HepG2 (cell line): ENCODE measurements around the gene ANXA10. TPM values are rescaled to one million over a fixed set of nuclear protein-coding genes. Genes with fewer than 3 reads are reported as not detected.

Experiments used
- ATAC-seq: fragments of 200-7000 bp; cut with Tn5 transposase; 3 replicates; pipeline ENCODE4 v1.9.1; 2020; ENCODE audit warnings: mild to moderate bottlenecking, moderate library complexity
- BruUV-seq: library from RNA; stranded (reverse); fragments of 400-500 nt; replicated peaks from 2 replicates; lab custom pipeline; 2021; lab: Mats Ljungman, UMichigan
- CTCF ChIA-PET: fragments of 300-600 bp; formaldehyde crosslinking; extraction: SDS; loops from one replicate; lab custom pipeline; 2021; ENCODE audit warnings: low total read pairs, inconsistent platforms, low intra/inter-chr PET ratio; lab: Yijun Ruan, JAX
- POLR2A ChIA-PET: fragments of 350-600 bp; sonication (Branson Sonifier 250); formaldehyde crosslinking; loops from one replicate; lab custom pipeline; 2020; ENCODE audit warnings: antibody characterized with exemption, inconsistent platforms; lab: Yijun Ruan, JAX
- DNase-seq: peaks from one replicate; pipeline ENCODE4 v3.0.0-alpha.2; 2015; ENCODE audit warnings: low spot score
- FAIRE-seq: peaks from 3 replicates; lab custom pipeline; 2011; peaks lifted over from hg19 to GRCh38; lab: Jason Lieb, UNC
- H2AFZ ChIP-seq: one replicate; pipeline ENCODE4 v1.6.1; 2011; ENCODE audit warnings: low read length, inconsistent platforms
- H3K27ac ChIP-seq: fragments of 300-600 bp; 3 replicates; pipeline ENCODE4 v1.8.0; 2011; ENCODE audit warnings: mixed run types, mild to moderate bottlenecking, mixed read lengths, low read length, inconsistent platforms; ENCODE audit not compliant: insufficient read depth; ENCODE audit errors: extremely low read length
- H3K27me3 ChIP-seq, 2 experiments: fragments of 200-600 bp in 1 of 2; 2 replicates in 1 of 2; 3 replicates in 1 of 2; pipeline versions ENCODE4 v1.6.0 to v1.8.0; 2011; ENCODE audit warnings: low read length in 2 of 2, mild to moderate bottlenecking in 2 of 2, moderate library complexity in 2 of 2, inconsistent platforms in 1 of 2; ENCODE audit not compliant: insufficient read depth in 2 of 2, control insufficient read depth in 1 of 2
- H3K36me3 ChIP-seq, 2 experiments: fragments of 200-600 bp in 1 of 2; replicated peaks in 1 of 2; 2 replicates in 1 of 2; 3 replicates in 1 of 2; pipeline versions ENCODE4 v1.5.1 to v1.8.0; 2011; ENCODE audit warnings: low read length in 2 of 2, inconsistent platforms in 1 of 2; ENCODE audit not compliant: insufficient read depth in 2 of 2, control insufficient read depth in 1 of 2
- H3K4me1 ChIP-seq: 2 replicates; pipeline ENCODE4 v1.5.1; 2012; ENCODE audit warnings: low read length, inconsistent platforms; ENCODE audit not compliant: insufficient read depth
- H3K4me2 ChIP-seq: 2 replicates; pipeline ENCODE4 v1.6.0; 2011; ENCODE audit warnings: low read depth, low read length, inconsistent platforms
- H3K4me3 ChIP-seq, 3 experiments: fragments of 200-600 bp in 1 of 3; sonication (generic), shearing (Covaris generic) in 1 of 3; replicated peaks in 1 of 3; 2 replicates each; pipeline ENCODE4 v1.5.1; 2011 to 2016; ENCODE audit warnings: low read length in 3 of 3, inconsistent platforms in 2 of 3, low read depth in 2 of 3, mild to moderate bottlenecking in 2 of 3, control low read depth in 1 of 3, mixed read lengths in 1 of 3; ENCODE audit not compliant: insufficient read depth in 1 of 3
- H3K79me2 ChIP-seq: one replicate; pipeline ENCODE4 v1.6.1; 2011; ENCODE audit warnings: low read length, inconsistent platforms; ENCODE audit not compliant: insufficient read depth
- H3K9ac ChIP-seq: 2 replicates; pipeline ENCODE4 v1.6.0; 2011; ENCODE audit warnings: mild to moderate bottlenecking, low read depth, low read length, inconsistent platforms; ENCODE audit not compliant: insufficient read depth
- H3K9me3 ChIP-seq: 2 replicates; pipeline ENCODE4 v1.5.1; 2012; ENCODE audit warnings: mild to moderate bottlenecking, low read length
- H4K20me1 ChIP-seq: 2 replicates; pipeline ENCODE4 v1.6.0; 2011; ENCODE audit warnings: inconsistent platforms, mild to moderate bottlenecking, low read length, moderate library complexity; ENCODE audit not compliant: insufficient read depth
- ARNTL ChIP-seq: sonication (generic); formaldehyde crosslinking; IDR thresholded peaks from 2 replicates; pipeline ENCODE4 v1.4.0; 2020; ENCODE audit warnings: mild to moderate bottlenecking, missing genetic modification reagents
- HNRNPH1 ChIP-seq: fragments of 200-400 bp; formaldehyde crosslinking; optimal IDR thresholded peaks from 2 replicates; pipeline ENCODE3; 2017; ENCODE audit warnings: mild to moderate bottlenecking, low read depth, low read length
- HOXA5 ChIP-seq: sonication (generic); formaldehyde crosslinking; IDR thresholded peaks from 2 replicates; pipeline ENCODE4 v1.4.0; 2020; ENCODE audit warnings: missing genetic modification reagents
- HOXD1 ChIP-seq: sonication (generic); formaldehyde crosslinking; IDR thresholded peaks from 2 replicates; pipeline ENCODE4 v1.5.0; 2020; ENCODE audit warnings: missing genetic modification reagents
- MIER2 ChIP-seq: IDR thresholded peaks from 2 replicates; pipeline ENCODE4 v1.6.1; 2016; ENCODE audit warnings: missing biosample characterization, missing genetic modification reagents
- NPAS2 ChIP-seq: sonication (generic); formaldehyde crosslinking; IDR thresholded peaks from 2 replicates; pipeline ENCODE4 v1.8.0; 2022; ENCODE audit warnings: mild to moderate bottlenecking, missing genetic modification reagents, borderline replicate concordance
- NR1H2 ChIP-seq: sonication (generic); formaldehyde crosslinking; IDR thresholded peaks from 2 replicates; pipeline ENCODE4 v1.8.1; 2022; ENCODE audit warnings: low read depth, missing genetic modification reagents, borderline replicate concordance
- POLR2G ChIP-seq: fragments of 200-400 bp; formaldehyde crosslinking; IDR thresholded peaks from 2 replicates; pipeline ENCODE4 v1.6.1; 2018; ENCODE audit warnings: mild to moderate bottlenecking, low read depth, low read length, moderate library complexity
- SKI ChIP-seq: fragments of 450-650 bp; IDR thresholded peaks from one replicate; pipeline ENCODE4 v1.6.1; 2018; ENCODE audit warnings: mild to moderate bottlenecking; ENCODE audit not compliant: partially characterized antibody
- SMAD1 ChIP-seq: sonication (generic); formaldehyde crosslinking; IDR thresholded peaks from 2 replicates; pipeline ENCODE4 v1.4.0; 2020; ENCODE audit warnings: missing genetic modification reagents, low read depth, mild to moderate bottlenecking, borderline replicate concordance
- TBX2 ChIP-seq: sonication (generic); formaldehyde crosslinking; IDR thresholded peaks from 2 replicates; pipeline ENCODE4 v1.5.0; 2020; ENCODE audit warnings: missing genetic modification reagents, mild to moderate bottlenecking, borderline replicate concordance
- ZFAT ChIP-seq: sonication (generic); formaldehyde crosslinking; conservative IDR thresholded peaks from 2 replicates; pipeline ENCODE4 v1.8.1; 2023; ENCODE audit warnings: missing genetic modification reagents, inconsistent platforms
- ZNF543 ChIP-seq: sonication (generic); formaldehyde crosslinking; IDR thresholded peaks from 2 replicates; pipeline ENCODE4 v1.4.0; 2020; ENCODE audit warnings: mild to moderate bottlenecking, missing genetic modification reagents
- ZSCAN29 ChIP-seq: sonication (generic); formaldehyde crosslinking; conservative IDR thresholded peaks from 2 replicates; pipeline ENCODE4 v1.4.0; 2020; ENCODE audit warnings: mild to moderate bottlenecking, missing genetic modification reagents
- WGBS: methylation state at CpG from one replicate; pipeline ENCODE4 v1.1.6; 2017; ENCODE audit warnings: low lambda C conversion rate; 5-methylcytosine and 5-hydroxymethylcytosine counted together
- in situ Hi-C: cut with HindIII; loops from 2 replicates; pipeline ENCODE4 v1.10.0; 2017; ENCODE audit warnings: low pct_unique_long_range_greater_than_20kb; ENCODE audit not compliant: extremely low pct_ligation_motif_present
- intact Hi-C: fragments of 100-400 bp; cut with micrococcal nuclease; formaldehyde crosslinking; loops from one replicate; pipeline ENCODE4 v1.10.0; 2022; ENCODE audit not compliant: unreplicated experiment
- polyA plus RNA-seq, 8 experiments: library from polyadenylated mRNA; depleted of rRNA in 3 of 8; stranded (reverse) in 7 of 8; unstranded in 1 of 8; fragments of >200 nt; fragmentation: Illumina TruSeq in 4 of 8; extraction: Trizol in 4 of 8; gene quantifications; 2 replicates each; pipeline versions ENCODE4 v1.2.1 to v1.2.3, GENCODE V29; 2011 to 2016; ENCODE audit warnings: low read depth in 4 of 8, missing spikeins in 1 of 8, mixed read lengths in 1 of 8; ENCODE audit not compliant: insufficient read depth in 1 of 8
- total RNA-seq, 5 experiments: library from RNA; depleted of rRNA; stranded (reverse); fragments of >200 nt; fragmentation: Illumina TruSeq; extraction: Trizol; gene quantifications; 2 replicates each; pipeline ENCODE4 v1.2.3, GENCODE V29; 2016; ENCODE audit warnings: low read depth in 1 of 5
- TF ChIP-seq, protein P1 (sequence below): sonication (generic); formaldehyde crosslinking; IDR thresholded peaks from 2 replicates; pipeline ENCODE4 v1.4.0; 2020; ENCODE audit warnings: missing genetic modification reagents
- TF ChIP-seq, protein P2 (sequence below): sonication (generic); formaldehyde crosslinking; IDR thresholded peaks from 2 replicates; pipeline ENCODE4 v1.4.0; 2020; ENCODE audit warnings: low read depth, missing genetic modification reagents

The ANXA10 gene
- total and polyA plus RNA-seq, 2 of the 13 experiments (the other 11 are each of a cell fraction or from before 2014, with no cell fraction given), result 0.08 TPM; not detected in 1

DNA sequence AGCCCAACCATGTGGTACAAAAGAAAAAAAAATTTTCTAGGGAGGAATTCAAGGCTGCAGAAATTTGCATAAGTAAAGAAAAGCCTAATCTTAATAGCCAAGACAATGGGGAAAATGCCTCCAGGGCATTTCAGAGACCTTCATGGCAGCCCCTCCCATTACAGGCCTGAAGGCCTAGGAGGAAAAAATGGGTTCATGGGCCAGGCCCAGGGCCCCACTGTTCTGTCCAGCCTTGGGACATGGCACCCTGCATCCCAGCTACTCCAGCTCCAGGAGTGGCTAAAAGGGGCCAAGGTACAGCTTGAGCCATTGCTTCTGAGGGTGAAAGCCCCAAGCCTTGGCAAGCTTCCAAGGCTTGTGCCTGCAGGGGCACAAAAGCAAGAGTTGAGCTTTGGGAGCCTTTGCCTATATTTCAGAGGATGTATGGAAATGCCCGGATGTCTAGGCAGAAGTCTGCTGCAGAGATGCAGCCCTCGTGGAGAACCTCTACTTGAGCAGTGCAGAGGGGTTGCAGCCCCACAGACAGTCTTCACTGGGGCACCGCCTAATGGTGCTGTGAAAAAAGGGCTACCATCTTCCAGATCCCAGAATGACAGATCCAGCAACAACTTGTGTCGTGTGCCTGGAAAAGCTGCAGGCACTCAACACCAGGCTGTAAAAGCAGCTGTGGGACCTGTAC lies 111.0 kb downstream of the ANXA10 start:
- Histone ChIP-seq H3K9ac (no peak overlapping the region), H3K4me3 (no peak overlapping the region), H3K9me3 (peaks cover 33% of the 10 kb centered on the region), H3K27ac (no peak overlapping the region), H3K4me1 (no peaks in the 10 kb centered on the region), H2AFZ (no peak overlapping the region), H3K27me3 (no peaks in the 10 kb centered on the region), H3K36me3 (no peaks in the 10 kb centered on the region), H3K4me2 (no peak overlapping the region), H4K20me1 (no peaks in the 10 kb centered on the region), H3K79me2 (no peaks in the 10 kb centered on the region)
- DNase-seq (no peak), FAIRE-seq (no peak), ATAC-seq (no peak)
- ChIA-PET CTCF (no interaction called here), POLR2A (no interaction called here)
- in situ Hi-C loops (no loop called here), intact Hi-C loops (no loop called here)
- no TSS peak for BruUV-seq
- 19% methylated on average over 2 of the region's 4 CpGs for WGBS
- TF ChIP-seq, protein P1, sequence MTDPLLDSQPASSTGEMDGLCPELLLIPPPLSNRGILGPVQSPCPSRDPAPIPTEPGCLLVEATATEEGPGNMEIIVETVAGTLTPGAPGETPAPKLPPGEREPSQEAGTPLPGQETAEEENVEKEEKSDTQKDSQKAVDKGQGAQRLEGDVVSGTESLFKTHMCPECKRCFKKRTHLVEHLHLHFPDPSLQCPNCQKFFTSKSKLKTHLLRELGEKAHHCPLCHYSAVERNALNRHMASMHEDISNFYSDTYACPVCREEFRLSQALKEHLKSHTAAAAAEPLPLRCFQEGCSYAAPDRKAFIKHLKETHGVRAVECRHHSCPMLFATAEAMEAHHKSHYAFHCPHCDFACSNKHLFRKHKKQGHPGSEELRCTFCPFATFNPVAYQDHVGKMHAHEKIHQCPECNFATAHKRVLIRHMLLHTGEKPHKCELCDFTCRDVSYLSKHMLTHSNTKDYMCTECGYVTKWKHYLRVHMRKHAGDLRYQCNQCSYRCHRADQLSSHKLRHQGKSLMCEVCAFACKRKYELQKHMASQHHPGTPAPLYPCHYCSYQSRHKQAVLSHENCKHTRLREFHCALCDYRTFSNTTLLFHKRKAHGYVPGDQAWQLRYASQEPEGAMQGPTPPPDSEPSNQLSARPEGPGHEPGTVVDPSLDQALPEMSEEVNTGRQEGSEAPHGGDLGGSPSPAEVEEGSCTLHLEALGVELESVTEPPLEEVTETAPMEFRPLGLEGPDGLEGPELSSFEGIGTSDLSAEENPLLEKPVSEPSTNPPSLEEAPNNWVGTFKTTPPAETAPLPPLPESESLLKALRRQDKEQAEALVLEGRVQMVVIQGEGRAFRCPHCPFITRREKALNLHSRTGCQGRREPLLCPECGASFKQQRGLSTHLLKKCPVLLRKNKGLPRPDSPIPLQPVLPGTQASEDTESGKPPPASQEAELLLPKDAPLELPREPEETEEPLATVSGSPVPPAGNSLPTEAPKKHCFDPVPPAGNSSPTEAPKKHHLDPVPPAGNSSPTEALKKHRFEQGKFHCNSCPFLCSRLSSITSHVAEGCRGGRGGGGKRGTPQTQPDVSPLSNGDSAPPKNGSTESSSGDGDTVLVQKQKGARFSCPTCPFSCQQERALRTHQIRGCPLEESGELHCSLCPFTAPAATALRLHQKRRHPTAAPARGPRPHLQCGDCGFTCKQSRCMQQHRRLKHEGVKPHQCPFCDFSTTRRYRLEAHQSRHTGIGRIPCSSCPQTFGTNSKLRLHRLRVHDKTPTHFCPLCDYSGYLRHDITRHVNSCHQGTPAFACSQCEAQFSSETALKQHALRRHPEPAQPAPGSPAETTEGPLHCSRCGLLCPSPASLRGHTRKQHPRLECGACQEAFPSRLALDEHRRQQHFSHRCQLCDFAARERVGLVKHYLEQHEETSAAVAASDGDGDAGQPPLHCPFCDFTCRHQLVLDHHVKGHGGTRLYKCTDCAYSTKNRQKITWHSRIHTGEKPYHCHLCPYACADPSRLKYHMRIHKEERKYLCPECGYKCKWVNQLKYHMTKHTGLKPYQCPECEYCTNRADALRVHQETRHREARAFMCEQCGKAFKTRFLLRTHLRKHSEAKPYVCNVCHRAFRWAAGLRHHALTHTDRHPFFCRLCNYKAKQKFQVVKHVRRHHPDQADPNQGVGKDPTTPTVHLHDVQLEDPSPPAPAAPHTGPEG, result no peak
- no peak for TF ChIP-seq HOXD1 (CRISPR knock-in tag)
- no peak for TF ChIP-seq ZFAT (CRISPR knock-in tag)
- no peak for TF ChIP-seq TBX2 (CRISPR knock-in tag)
- no peak for TF ChIP-seq ARNTL (CRISPR knock-in tag)
- no peak for TF ChIP-seq HOXA5 (CRISPR knock-in tag)
- no peak for TF ChIP-seq ZNF543
- TF ChIP-seq HNRNPH1, result no peak
- TF ChIP-seq ZSCAN29 (CRISPR knock-in tag), result no peak
- TF ChIP-seq, protein P2, sequence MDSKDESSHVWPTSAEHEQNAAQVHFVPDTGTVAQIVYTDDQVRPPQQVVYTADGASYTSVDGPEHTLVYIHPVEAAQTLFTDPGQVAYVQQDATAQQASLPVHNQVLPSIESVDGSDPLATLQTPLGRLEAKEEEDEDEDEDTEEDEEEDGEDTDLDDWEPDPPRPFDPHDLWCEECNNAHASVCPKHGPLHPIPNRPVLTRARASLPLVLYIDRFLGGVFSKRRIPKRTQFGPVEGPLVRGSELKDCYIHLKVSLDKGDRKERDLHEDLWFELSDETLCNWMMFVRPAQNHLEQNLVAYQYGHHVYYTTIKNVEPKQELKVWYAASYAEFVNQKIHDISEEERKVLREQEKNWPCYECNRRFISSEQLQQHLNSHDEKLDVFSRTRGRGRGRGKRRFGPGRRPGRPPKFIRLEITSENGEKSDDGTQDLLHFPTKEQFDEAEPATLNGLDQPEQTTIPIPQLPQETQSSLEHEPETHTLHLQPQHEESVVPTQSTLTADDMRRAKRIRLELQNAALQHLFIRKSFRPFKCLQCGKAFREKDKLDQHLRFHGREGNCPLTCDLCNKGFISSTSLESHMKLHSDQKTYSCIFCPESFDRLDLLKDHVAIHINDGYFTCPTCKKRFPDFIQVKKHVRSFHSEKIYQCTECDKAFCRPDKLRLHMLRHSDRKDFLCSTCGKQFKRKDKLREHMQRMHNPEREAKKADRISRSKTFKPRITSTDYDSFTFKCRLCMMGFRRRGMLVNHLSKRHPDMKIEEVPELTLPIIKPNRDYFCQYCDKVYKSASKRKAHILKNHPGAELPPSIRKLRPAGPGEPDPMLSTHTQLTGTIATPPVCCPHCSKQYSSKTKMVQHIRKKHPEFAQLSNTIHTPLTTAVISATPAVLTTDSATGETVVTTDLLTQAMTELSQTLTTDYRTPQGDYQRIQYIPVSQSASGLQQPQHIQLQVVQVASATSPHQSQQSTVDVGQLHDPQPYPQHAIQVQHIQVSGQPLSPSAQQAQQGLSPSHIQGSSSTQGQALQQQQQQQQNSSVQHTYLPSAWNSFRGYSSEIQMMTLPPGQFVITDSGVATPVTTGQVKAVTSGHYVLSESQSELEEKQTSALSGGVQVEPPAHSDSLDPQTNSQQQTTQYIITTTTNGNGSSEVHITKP (CRISPR knock-in tag), result no peak
- no peak for TF ChIP-seq MIER2 (CRISPR knock-in tag)
- no peak for TF ChIP-seq POLR2G
- TF ChIP-seq SKI, result no peak
- TF ChIP-seq SMAD1 (CRISPR knock-in tag), result no peak
- TF ChIP-seq NR1H2, result no peak
- TF ChIP-seq NPAS2, result no peak
